Neutrophil (primary cell): ENCODE results near the gene SETBP1.

Experiments used
- H3K27ac ChIP-seq: fragments of 200-600 bp; sonication (generic); 2 replicates; pipeline ENCODE4 v1.5.1; 2016; ENCODE audit warnings: mild to moderate bottlenecking, moderate library complexity
- H3K27me3 ChIP-seq: fragments of 200-600 bp; sonication (generic); 2 replicates; pipeline ENCODE4 v1.6.0; 2016; ENCODE audit warnings: mild to moderate bottlenecking
- H3K36me3 ChIP-seq: fragments of 200-600 bp; sonication (generic); 2 replicates; pipeline ENCODE4 v1.5.1; 2017
- H3K4me1 ChIP-seq, 2 experiments: fragments of 200-600 bp in 1 of 2; sonication (generic) in 1 of 2; 1 replicate in 1 of 2; 2 replicates in 1 of 2; pipeline versions ENCODE4 v1.5.1 to v1.6.1; 2013 to 2016; ENCODE audit warnings: low read depth in 1 of 2, low read length in 1 of 2, mild to moderate bottlenecking in 1 of 2, moderate library complexity in 1 of 2; ENCODE audit not compliant: control insufficient read depth in 1 of 2, insufficient read depth in 1 of 2
- H3K4me3 ChIP-seq, 2 experiments: fragments of 200-600 bp in 1 of 2; sonication (generic) in 1 of 2; 1 replicate in 1 of 2; 2 replicates in 1 of 2; pipeline ENCODE4 v1.5.1; 2013 to 2016; ENCODE audit warnings: low read depth in 1 of 2, low read length in 1 of 2, mild to moderate bottlenecking in 1 of 2, moderate library complexity in 1 of 2
- H3K9me3 ChIP-seq: fragments of 200-600 bp; sonication (generic); 2 replicates; pipeline ENCODE4 v1.5.1; 2016
- CTCF ChIP-seq: fragments of 200-600 bp; sonication (generic); IDR thresholded peaks from 2 replicates; pipeline ENCODE4 v1.5.1; 2016; ENCODE audit warnings: antibody characterized with exemption

SETBP1 gene

GRCh38 chr18:44712025-44712424 lies 31.3 kb downstream of the SETBP1 start:
- Histone ChIP-seq H3K27ac (no peak overlapping the region), H3K4me1 (no peaks in the 10 kb centered on the region), H3K9me3 (no peaks in the 10 kb centered on the region), H3K27me3 (peaks cover 55% of the 10 kb centered on the region), H3K4me3 (no peak overlapping the region), H3K36me3 (no peaks in the 10 kb centered on the region)
- TF ChIP-seq CTCF = no peak

DNA sequence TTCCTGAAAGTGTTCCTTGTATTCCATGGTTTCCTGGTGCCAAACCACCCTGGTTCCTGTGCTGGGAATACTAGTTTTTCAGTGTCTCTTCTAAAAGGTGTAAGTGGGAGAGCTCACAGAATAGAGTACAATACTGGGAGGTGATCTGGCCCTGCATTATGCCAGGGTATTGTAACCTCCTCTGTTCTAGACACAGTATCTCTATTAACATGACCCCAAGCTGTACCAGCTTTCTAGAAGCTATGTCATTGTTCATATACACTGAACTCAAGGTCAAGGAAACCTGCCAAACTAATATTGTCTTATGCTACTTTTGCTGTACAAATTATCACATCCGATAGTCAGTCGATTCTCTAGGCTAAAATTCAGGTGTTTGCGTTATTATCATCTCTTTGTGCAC lies 32.7 kb downstream of the SETBP1 start:
- Histone ChIP-seq H3K36me3 (no peaks in the 10 kb centered on the region), H3K27ac (no peak overlapping the region), H3K4me1 (no peaks in the 10 kb centered on the region), H3K27me3 (peaks cover 55% of the 10 kb centered on the region), H3K4me3 (no peak overlapping the region), H3K9me3 (no peaks in the 10 kb centered on the region)
- no peak for TF ChIP-seq CTCF

GRCh38 chr18:44714376-44714775 lies 33.7 kb downstream of the SETBP1 start:
- Histone ChIP-seq H3K9me3 (no peaks in the 10 kb centered on the region), H3K4me1 (no peaks in the 10 kb centered on the region)
- no peak for TF ChIP-seq CTCF

DNA sequence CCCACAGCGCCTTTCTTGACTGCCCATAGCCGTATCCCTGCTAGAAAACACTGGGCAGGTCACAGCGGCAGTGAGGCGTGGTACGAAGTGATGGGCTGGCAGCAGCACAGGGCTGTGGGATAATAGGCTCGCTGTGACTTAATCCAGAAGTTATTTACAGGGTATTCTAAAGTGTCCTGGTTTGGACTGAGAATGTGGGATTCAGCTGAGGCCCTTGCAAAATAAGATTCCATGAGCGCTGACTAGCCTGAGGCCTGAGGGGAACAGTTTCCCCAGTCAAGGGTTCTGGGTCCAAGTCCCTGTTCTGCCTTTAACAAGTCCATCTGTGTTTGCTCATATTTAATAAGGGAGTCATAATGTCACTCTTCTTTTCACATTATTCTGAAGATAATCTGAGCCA lies 34.6 kb downstream of the SETBP1 start:
- Histone ChIP-seq H3K4me1 (no peaks in the 10 kb centered on the region), H3K36me3 (no peaks in the 10 kb centered on the region), H3K27ac (no peak overlapping the region), H3K4me3 (no peak overlapping the region), H3K27me3 (peaks cover 60% of the 10 kb centered on the region), H3K9me3 (no peaks in the 10 kb centered on the region)
- TF ChIP-seq CTCF = no peak

More at GRCh38 chr18:44714376-44714775, 33.7 kb downstream of the SETBP1 start:
- Histone ChIP-seq H3K36me3 (no peaks in the 10 kb centered on the region), H3K27me3 (peaks cover 56% of the 10 kb centered on the region), H3K4me3 (no peak overlapping the region), H3K27ac (no peak overlapping the region)

DNA sequence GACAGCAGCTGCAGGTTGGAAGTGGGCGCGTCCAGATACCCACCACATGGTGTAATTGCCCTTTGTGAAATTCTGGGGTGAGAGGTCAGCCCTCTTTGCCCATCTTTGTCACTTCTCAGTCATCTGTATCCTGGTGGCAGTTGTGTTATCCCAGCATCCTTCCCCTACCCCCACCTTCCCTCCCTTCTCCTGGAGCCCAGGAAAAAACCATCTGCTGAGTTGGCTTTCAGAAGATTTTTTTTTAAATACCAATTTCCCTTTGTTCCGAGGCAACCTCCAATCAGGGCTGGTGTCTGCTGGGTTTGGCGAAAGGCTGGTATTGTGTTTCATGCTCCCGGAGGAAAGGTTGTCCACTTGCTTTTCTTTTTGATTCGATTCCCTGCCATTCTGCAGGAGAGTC lies 35.2 kb downstream of the SETBP1 start:
- Histone ChIP-seq H3K27me3 (peaks cover 60% of the 10 kb centered on the region), H3K4me1 (no peaks in the 10 kb centered on the region), H3K4me3 (no peak overlapping the region), H3K9me3 (no peaks in the 10 kb centered on the region), H3K36me3 (no peaks in the 10 kb centered on the region), H3K27ac (no peak overlapping the region)
- no peak for TF ChIP-seq CTCF

- Histone ChIP-seq H3K27ac (no peak overlapping the region), H3K9me3 (no peaks in the 10 kb centered on the region), H3K36me3 (no peaks in the 10 kb centered on the region), H3K4me1 (no peaks in the 10 kb centered on the region), H3K4me3 (no peak overlapping the region), H3K27me3 (peaks cover 63% of the 10 kb centered on the region)
- no peak for TF ChIP-seq CTCF
Observed at GRCh38 chr18:44716697-44717163, 36.0 kb downstream of the SETBP1 start.
